DMS153 (cell line): ENCODE data around the gene KIF18B.

Source experiments
- DNase-seq: peaks from one replicate; lab custom pipeline; 2025; lab: John Stamatoyannopoulos, UW

Gene KIF18B

GRCh38 chr17:44875761-44876160, 71.8 kb downstream of the KIF18B start:
- no peak for DNase-seq
